Astrocyte (in vitro differentiated cells and primary cell): ENCODE results near the gene KIR3DL3. TPM values are rescaled to one million over a fixed set of nuclear protein-coding genes. Genes with fewer than 3 reads are reported as not detected.
"Not testable (repeated sequence)": the region's sequence is repeated elsewhere in the genome, so short reads cannot be mapped to it uniquely, and the experiment has no call there.

Experiments
- DNase-seq: peaks from one replicate; pipeline ENCODE4 v3.0.0-alpha.2; 2010; ENCODE audit warnings: low read depth
- FAIRE-seq: peaks from 2 replicates; lab custom pipeline; 2011; peaks lifted over from hg19 to GRCh38; lab: Jason Lieb, UNC
- H2AFZ ChIP-seq: 2 replicates; pipeline ENCODE4 v1.6.0; 2012; ENCODE audit warnings: low read depth, low read length, inconsistent platforms
- H3K27ac ChIP-seq: 2 replicates; pipeline ENCODE4 v1.5.1; 2011; ENCODE audit warnings: low read depth, low read length, inconsistent platforms
- H3K27me3 ChIP-seq: 2 replicates; pipeline ENCODE4 v1.6.0; 2011; ENCODE audit warnings: low read length, inconsistent platforms; ENCODE audit not compliant: insufficient read depth
- H3K36me3 ChIP-seq: 2 replicates; pipeline ENCODE4 v1.5.1; 2011; ENCODE audit warnings: low read length, inconsistent platforms; ENCODE audit not compliant: insufficient read depth
- H3K4me1 ChIP-seq: 2 replicates; pipeline ENCODE4 v1.5.1; 2011; ENCODE audit warnings: low read length, inconsistent platforms; ENCODE audit not compliant: insufficient read depth
- H3K4me2 ChIP-seq: 2 replicates; pipeline ENCODE4 v1.6.0; 2012; ENCODE audit warnings: low read length, inconsistent platforms
- H3K4me3 ChIP-seq: 2 replicates; pipeline ENCODE4 v1.5.1; 2011; ENCODE audit warnings: low read depth, mild to moderate bottlenecking, low read length, inconsistent platforms; ENCODE audit not compliant: insufficient read depth
- H3K79me2 ChIP-seq: 2 replicates; pipeline ENCODE4 v1.6.0; 2012; ENCODE audit warnings: mild to moderate bottlenecking, low read length, inconsistent platforms; ENCODE audit not compliant: insufficient read depth
- H3K9ac ChIP-seq: 2 replicates; pipeline ENCODE4 v1.6.0; 2012; ENCODE audit warnings: mild to moderate bottlenecking, low read length, inconsistent platforms
- H3K9me3 ChIP-seq: 2 replicates; pipeline ENCODE4 v1.5.1; 2012; ENCODE audit warnings: low read depth, mild to moderate bottlenecking, low read length, inconsistent platforms; ENCODE audit not compliant: insufficient read depth
- H4K20me1 ChIP-seq: 2 replicates; pipeline ENCODE4 v1.6.0; 2012; ENCODE audit warnings: low read length, inconsistent platforms; ENCODE audit not compliant: insufficient read depth
- H3K27ac Mint-ChIP-seq: one replicate; pipeline ENCODE4 v1.8.0; 2021; ENCODE audit warnings: mild to moderate bottlenecking, mixed read lengths; ENCODE audit not compliant: unreplicated experiment
- H3K27me3 Mint-ChIP-seq: one replicate; pipeline ENCODE4 v1.8.0; 2021; ENCODE audit warnings: low read depth, mixed read lengths; ENCODE audit not compliant: unreplicated experiment
- H3K36me3 Mint-ChIP-seq: one replicate; pipeline ENCODE4 v1.8.0; 2021; ENCODE audit warnings: low read depth, mixed read lengths; ENCODE audit not compliant: unreplicated experiment
- H3K4me1 Mint-ChIP-seq: one replicate; pipeline ENCODE4 v1.8.0; 2021; ENCODE audit warnings: low read depth, mixed read lengths; ENCODE audit not compliant: unreplicated experiment
- H3K4me3 Mint-ChIP-seq: one replicate; pipeline ENCODE4 v1.8.0; 2021; ENCODE audit warnings: mild to moderate bottlenecking, moderate library complexity, mixed read lengths; ENCODE audit not compliant: unreplicated experiment
- H3K9me3 Mint-ChIP-seq: one replicate; pipeline ENCODE4 v1.8.0; 2021; ENCODE audit warnings: mild to moderate bottlenecking, mixed read lengths; ENCODE audit not compliant: unreplicated experiment
- total RNA-seq: library from RNA; stranded (reverse); gene quantifications from 2 replicates; pipeline ENCODE4 v1.2.1, GENCODE V29; 2021

The KIR3DL3 gene
- total RNA-seq, 1 donor from 2014 or later = not detected

DNA sequence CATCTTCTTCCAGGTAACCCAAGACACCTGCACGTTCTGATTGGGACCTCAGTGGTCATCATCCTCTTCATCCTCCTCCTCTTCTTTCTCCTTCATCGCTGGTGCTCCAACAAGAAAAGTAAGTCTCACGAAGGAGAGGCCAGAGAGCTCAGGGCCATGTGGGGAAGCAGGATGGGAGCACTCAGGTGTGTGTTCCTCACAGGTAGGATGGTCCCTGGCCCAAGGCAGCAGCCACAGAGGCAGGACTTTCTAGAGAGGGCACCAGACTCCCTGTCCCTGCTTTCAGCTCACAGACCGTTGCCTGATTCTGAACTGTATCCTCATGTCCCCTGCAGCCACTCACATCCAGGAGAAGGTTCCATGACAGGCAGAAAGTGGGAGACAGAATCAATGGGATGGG is 42.2 kb downstream of the KIR3DL3 start:
- not testable (repeated sequence) for H3K36me3 ChIP-seq, H2AFZ ChIP-seq, H3K27ac ChIP-seq, H4K20me1 ChIP-seq, DNase-seq, H3K79me2 ChIP-seq, FAIRE-seq, H3K36me3 Mint-ChIP-seq, H3K4me2 ChIP-seq, H3K27me3 ChIP-seq, H3K4me1 Mint-ChIP-seq, H3K27me3 Mint-ChIP-seq, H3K27ac Mint-ChIP-seq, H3K4me3 Mint-ChIP-seq, H3K4me3 ChIP-seq, H3K4me1 ChIP-seq, H3K9me3 ChIP-seq, H3K9ac ChIP-seq
- peaks cover 33% of the 10 kb centered on the region for H3K9me3 Mint-ChIP-seq

DNA sequence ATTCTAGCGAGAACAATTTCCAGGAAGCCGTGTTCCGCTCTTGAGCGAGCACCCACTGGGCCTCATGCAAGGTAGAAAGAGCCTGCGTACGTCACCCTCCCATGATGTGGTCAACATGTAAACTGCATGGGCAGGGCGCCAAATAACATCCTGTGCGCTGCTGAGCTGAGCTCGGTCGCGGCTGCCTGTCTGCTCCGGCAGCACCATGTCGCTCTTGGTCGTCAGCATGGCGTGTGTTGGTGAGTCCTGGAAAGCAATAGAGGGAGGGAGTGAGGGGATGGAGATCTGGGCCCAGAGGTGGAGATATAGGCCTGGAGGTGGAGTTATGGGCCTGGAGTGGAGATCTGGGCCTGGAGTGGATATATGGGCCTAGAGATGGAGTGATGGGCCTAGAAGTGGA is 45.4 kb downstream of the KIR3DL3 start, which contains the start of gene KIR2DL1:
KIR2DL1 (plus strand) TSS at position 148 of the 400 bp plus-strand sequence; CDS start at position 206, 58 bp downstream.
- not testable (repeated sequence) for H4K20me1 ChIP-seq, H3K4me3 ChIP-seq, H3K36me3 ChIP-seq, H3K36me3 Mint-ChIP-seq, H3K4me2 ChIP-seq, H3K9me3 ChIP-seq, H3K4me3 Mint-ChIP-seq, H3K27me3 ChIP-seq, H3K27me3 Mint-ChIP-seq, H3K27ac Mint-ChIP-seq, H2AFZ ChIP-seq, H3K4me1 ChIP-seq, H3K27ac ChIP-seq, H3K79me2 ChIP-seq, DNase-seq, H3K4me1 Mint-ChIP-seq, H3K9ac ChIP-seq, FAIRE-seq
- peaks cover 40% of the 10 kb centered on the region for H3K9me3 Mint-ChIP-seq

DNA sequence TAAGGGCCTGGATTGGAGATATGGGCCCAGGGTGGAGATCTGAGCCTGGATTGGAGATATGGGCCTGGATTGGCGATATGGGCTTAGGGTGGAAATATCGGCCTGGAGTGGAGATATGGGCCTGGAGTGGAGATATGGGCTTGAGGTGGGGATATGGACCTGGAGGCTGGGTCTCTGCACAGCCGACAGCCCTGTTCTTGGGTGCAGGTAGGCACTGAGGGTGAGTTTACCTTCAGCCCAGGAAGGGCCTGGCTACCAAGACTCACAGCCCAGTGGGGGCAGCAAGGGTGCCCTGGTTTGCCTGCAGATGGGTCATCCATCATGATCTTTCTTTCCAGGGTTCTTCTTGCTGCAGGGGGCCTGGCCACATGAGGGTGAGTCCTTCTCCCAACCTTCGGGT is 46.3 kb downstream of the KIR3DL3 start:
- not testable (repeated sequence) for H3K27me3 ChIP-seq, H3K4me1 ChIP-seq, FAIRE-seq, H3K9ac ChIP-seq, H3K27ac ChIP-seq, H3K4me3 ChIP-seq, H3K9me3 ChIP-seq, H3K4me2 ChIP-seq, H3K36me3 ChIP-seq, H2AFZ ChIP-seq, H3K4me1 Mint-ChIP-seq, H3K36me3 Mint-ChIP-seq, H3K4me3 Mint-ChIP-seq, H3K27ac Mint-ChIP-seq, DNase-seq, H3K79me2 ChIP-seq, H4K20me1 ChIP-seq, H3K27me3 Mint-ChIP-seq
- H3K9me3 Mint-ChIP-seq = peaks cover 33% of the 10 kb centered on the region

DNA sequence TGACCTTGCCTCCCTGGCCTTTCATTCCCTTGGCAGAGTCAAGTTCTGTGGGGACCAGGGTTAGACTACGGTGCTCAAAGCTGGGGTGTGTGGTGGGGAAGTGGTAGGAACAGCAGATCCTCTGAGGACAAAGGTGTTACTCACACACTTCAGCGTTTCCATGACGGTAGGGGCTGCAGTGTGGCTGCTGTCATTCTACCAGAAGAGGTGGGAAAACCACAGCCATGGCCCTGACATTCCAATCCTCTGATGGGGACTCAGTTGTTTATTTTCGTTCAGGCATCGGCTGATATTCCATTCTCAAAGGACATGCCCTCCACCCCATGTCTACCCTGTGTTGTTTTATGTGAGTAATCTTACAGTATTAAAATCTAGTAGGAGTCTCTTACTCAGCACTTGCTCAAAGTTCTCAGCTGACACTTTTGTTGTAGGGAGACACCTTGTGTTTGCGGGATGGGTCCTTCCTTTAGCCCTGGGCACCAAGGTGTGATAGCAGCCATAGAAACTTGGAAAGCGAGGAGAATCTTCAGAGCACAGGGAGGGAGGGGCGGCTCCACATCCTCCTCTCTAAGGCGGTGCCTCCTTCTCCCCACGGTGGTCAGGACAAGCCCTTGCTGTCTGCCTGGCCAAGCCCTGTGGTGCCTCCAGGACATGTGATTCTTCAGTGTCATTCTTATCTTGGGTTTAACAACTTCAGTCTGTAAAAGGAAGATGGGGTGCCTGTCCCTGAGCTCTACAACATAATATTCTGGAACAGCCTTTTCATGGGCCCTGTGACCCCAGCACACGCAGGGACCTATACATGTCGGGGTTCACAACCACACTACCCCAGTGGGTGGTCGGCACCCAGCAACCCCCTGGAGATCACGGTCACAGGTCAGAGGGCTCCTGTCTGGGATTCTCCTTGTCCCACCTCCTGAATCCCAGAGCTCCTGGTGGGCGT is 47.0 kb downstream of the KIR3DL3 start:
- H3K79me2 ChIP-seq, H2AFZ ChIP-seq, H3K36me3 Mint-ChIP-seq, DNase-seq, FAIRE-seq, H3K4me1 Mint-ChIP-seq, H3K4me3 Mint-ChIP-seq, H3K9ac ChIP-seq, H3K27me3 ChIP-seq, H3K36me3 ChIP-seq, H3K4me1 ChIP-seq, H3K9me3 ChIP-seq, H3K27me3 Mint-ChIP-seq, H3K27ac Mint-ChIP-seq, H4K20me1 ChIP-seq, H3K4me2 ChIP-seq, H3K4me3 ChIP-seq, H3K27ac ChIP-seq: not testable (repeated sequence)
- H3K9me3 Mint-ChIP-seq = peaks cover 33% of the 10 kb centered on the region

DNA sequence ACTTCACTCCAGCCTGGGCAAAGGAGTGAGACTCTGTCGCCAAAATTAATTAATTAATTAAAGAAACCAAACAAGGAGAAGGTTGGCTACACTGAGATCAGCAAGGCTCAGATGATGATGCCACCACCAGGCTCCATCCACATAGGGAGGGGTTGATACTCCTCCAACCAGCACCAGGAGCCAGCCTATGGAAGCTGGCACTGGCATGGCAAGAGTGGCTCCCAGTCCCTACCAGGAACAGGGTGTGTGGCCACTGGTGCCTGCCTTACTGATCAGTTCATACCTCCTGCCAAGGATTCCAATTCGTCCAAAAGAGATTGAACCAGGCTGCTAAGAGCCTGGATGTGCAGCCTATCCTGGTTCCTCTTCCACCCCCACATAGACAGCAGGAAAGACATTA is 48.4 kb downstream of the KIR3DL3 start:
- not testable (repeated sequence) for H3K4me1 Mint-ChIP-seq, H3K4me1 ChIP-seq, H3K27ac Mint-ChIP-seq, H3K27me3 Mint-ChIP-seq, H3K36me3 Mint-ChIP-seq, DNase-seq, H3K4me3 Mint-ChIP-seq, H2AFZ ChIP-seq, H3K27me3 ChIP-seq, H3K4me2 ChIP-seq, FAIRE-seq, H3K27ac ChIP-seq, H3K36me3 ChIP-seq, H3K4me3 ChIP-seq, H4K20me1 ChIP-seq, H3K9ac ChIP-seq, H3K9me3 ChIP-seq, H3K79me2 ChIP-seq
- peaks cover 26% of the 10 kb centered on the region for H3K9me3 Mint-ChIP-seq
